HG02981 (cell line): Measurements from ENCODE around the gene IFIT5.
"Not testable (repeated sequence)": the region's sequence is repeated elsewhere in the genome, so short reads cannot be mapped to it uniquely, and the experiment has no call there.

ENCODE experiments used
- ATAC-seq: cut with Tn5 transposase; IDR thresholded peaks from one replicate; pipeline ENCODE4 v1.9.1; 2021; ENCODE audit warnings: mild to moderate bottlenecking, moderate library complexity; ENCODE audit not compliant: unreplicated experiment

The IFIT5 gene

GRCh38 chr10:89392974-89393373 lies 21.4 kb upstream of the IFIT5 start:
- ATAC-seq, result no peak

- no peak for ATAC-seq
These were observed 20.5 kb upstream of the IFIT5 start for GRCh38 chr10:89393898-89394297.

- no peak for ATAC-seq
These were observed 19.2 kb upstream of the IFIT5 start for GRCh38 chr10:89395141-89395540.

- ATAC-seq, result no peak
These were observed 16.2 kb upstream of the IFIT5 start for GRCh38 chr10:89398003-89398749.

GRCh38 chr10:89399956-89400355 lies 14.4 kb upstream of the IFIT5 start:
- no peak for ATAC-seq

GRCh38 chr10:89403043-89403442 lies 11.3 kb upstream of the IFIT5 start:
- ATAC-seq, result no peak

- ATAC-seq, result no peak
These were observed 10.0 kb upstream of the IFIT5 start for GRCh38 chr10:89404104-89405047.

- not testable (repeated sequence) for ATAC-seq
These were observed 8.2 kb upstream of the IFIT5 start for GRCh38 chr10:89406178-89406577.

GRCh38 chr10:89407792-89408191 lies 6.6 kb upstream of the IFIT5 start:
- ATAC-seq, result not testable (repeated sequence)

- ATAC-seq, result not testable (repeated sequence)
These were observed 5.1 kb upstream of the IFIT5 start for GRCh38 chr10:89409282-89409681.

- not testable (repeated sequence) for ATAC-seq
These were observed 3.8 kb upstream of the IFIT5 start for GRCh38 chr10:89410551-89410950.

GRCh38 chr10:89411135-89411534 lies 3.2 kb upstream of the IFIT5 start:
- ATAC-seq, result not testable (repeated sequence)

GRCh38 chr10:89412276-89412675 lies 2.1 kb upstream of the IFIT5 start:
- ATAC-seq, result not testable (repeated sequence)

GRCh38 chr10:89413398-89413912 lies 913 bp upstream of the IFIT5 start:
- ATAC-seq, result no peak

- ATAC-seq, result peak; percentile 33
These were observed 782 bp downstream of the IFIT5 start for GRCh38 chr10:89414879-89415821.

- ATAC-seq, result no peak
These were observed 2.1 kb downstream of the IFIT5 start for GRCh38 chr10:89416465-89416864.

- no peak for ATAC-seq
These were observed 5.2 kb downstream of the IFIT5 start for GRCh38 chr10:89419548-89419947.

- ATAC-seq, result no peak
These were observed 6.7 kb downstream of the IFIT5 start for GRCh38 chr10:89421018-89421476.

- ATAC-seq, result no peak
These were observed 10.6 kb downstream of the IFIT5 start for GRCh38 chr10:89425000-89425399.

GRCh38 chr10:89426230-89426868 lies 12.0 kb downstream of the IFIT5 start:
- ATAC-seq, result peak; percentile 55
